Fibroblast of lung (primary cell): ENCODE measurements around the gene SCD. TPM values are rescaled to one million over a fixed set of nuclear protein-coding genes. Genes with fewer than 3 reads are reported as not detected.

ENCODE experiments used
- DNase-seq, 2 donors: peaks; one replicate each; pipeline versions ENCODE4 v3.0.0 to v3.0.0-alpha.2; 2010; ENCODE audit warnings: low read depth in 2 of 2
- H2AFZ ChIP-seq: 2 replicates; pipeline ENCODE4 v1.5.1; 2012; ENCODE audit warnings: low read length, control low read depth, inconsistent platforms
- H3K27ac ChIP-seq: 2 replicates; pipeline ENCODE4 v1.5.1; 2011; ENCODE audit warnings: low read length, control low read depth; ENCODE audit not compliant: insufficient read depth
- H3K27me3 ChIP-seq: 2 replicates; pipeline ENCODE4 v1.5.1; 2011; ENCODE audit warnings: mild to moderate bottlenecking, low read length; ENCODE audit not compliant: control insufficient read depth, insufficient read depth
- H3K36me3 ChIP-seq: 2 replicates; pipeline ENCODE4 v1.5.1; 2011; ENCODE audit warnings: low read length; ENCODE audit not compliant: control insufficient read depth, insufficient read depth
- H3K4me1 ChIP-seq: 2 replicates; pipeline ENCODE4 v1.5.1; 2011; ENCODE audit warnings: low read length; ENCODE audit not compliant: control insufficient read depth, insufficient read depth; ENCODE audit errors: extremely low read depth
- H3K4me2 ChIP-seq: 2 replicates; pipeline ENCODE4 v1.5.1; 2011; ENCODE audit warnings: low read length, control low read depth; ENCODE audit not compliant: insufficient read depth; ENCODE audit errors: extremely low read depth
- H3K4me3 ChIP-seq, 4 experiments: fragments of 200-600 bp in 1 of 4; sonication (generic) in 1 of 4; replicated peaks in 1 of 4; 2 replicates each; pipeline ENCODE4 v1.5.1; 2011 to 2016; ENCODE audit warnings: low read length in 4 of 4, low read depth in 3 of 4, mild to moderate bottlenecking in 3 of 4, control low read depth in 2 of 4, inconsistent platforms in 1 of 4, mixed read lengths in 1 of 4; ENCODE audit not compliant: insufficient read depth in 1 of 4; ENCODE audit errors: control extremely low read depth in 1 of 4
- H3K79me2 ChIP-seq: 2 replicates; pipeline ENCODE4 v1.5.1; 2012; ENCODE audit warnings: mild to moderate bottlenecking, low read length, inconsistent platforms; ENCODE audit not compliant: control insufficient read depth, insufficient read depth
- H3K9ac ChIP-seq: 2 replicates; pipeline ENCODE4 v1.5.1; 2011; ENCODE audit warnings: mild to moderate bottlenecking, low read length, control low read depth; ENCODE audit not compliant: insufficient read depth
- H3K9me3 ChIP-seq: 2 replicates; pipeline ENCODE4 v1.5.1; 2012; ENCODE audit warnings: low read depth, low read length; ENCODE audit not compliant: control insufficient read depth, insufficient read depth
- H4K20me1 ChIP-seq: 2 replicates; pipeline ENCODE4 v1.5.1; 2011; ENCODE audit warnings: low read length; ENCODE audit not compliant: control insufficient read depth, insufficient read depth; ENCODE audit errors: extremely low read depth
- CTCF ChIP-seq, 2 donors: IDR thresholded peaks in 1 of 2; conservative IDR thresholded peaks in 1 of 2; 1 replicate in 1 of 2; 2 replicates in 1 of 2; pipeline ENCODE4 v1.5.1; 2011 to 2012; ENCODE audit warnings: low read length in 2 of 2, control low read depth in 1 of 2, inconsistent platforms in 1 of 2, low read depth in 1 of 2, mild to moderate bottlenecking in 1 of 2
- EZH2 ChIP-seq: IDR thresholded peaks from 2 replicates; pipeline ENCODE4 v1.5.1; 2012; ENCODE audit warnings: low read length, control low read depth, mild to moderate bottlenecking; ENCODE audit errors: missing control alignments
- polyA plus RNA-seq, 2 donors: library from polyadenylated mRNA; depleted of rRNA in 1 of 2; stranded (reverse) in 1 of 2; unstranded in 1 of 2; fragments of >200 nt; gene quantifications; 2 replicates each; pipeline ENCODE4 v1.2.1, GENCODE V29; 2011 to 2012; ENCODE audit warnings: missing spikeins in 1 of 2
- total RNA-seq: library from RNA; depleted of rRNA; stranded (reverse); fragments of >200 nt; gene quantifications from 2 replicates; pipeline ENCODE4 v1.2.1, GENCODE V29; 2014

The SCD gene
- total and polyA plus RNA-seq, 2 donors (not counting 1 experiment from before 2014, with no cell fraction given), result 537 to 754 TPM

- peaks cover 21% of the 10 kb centered on the region for H3K36me3 ChIP-seq
Measured at GRCh38 chr10:100359030-100359432, 12.0 kb downstream of the SCD start.

GRCh38 chr10:100359529-100360150, 12.6 kb downstream of the SCD start:
- Histone ChIP-seq H3K9ac (no peak overlapping the region), H3K4me2 (no peak overlapping the region), H3K79me2 (peaks cover 2% of the 10 kb centered on the region), H3K27me3 (no peaks in the 10 kb centered on the region), H3K36me3 (peaks cover 17% of the 10 kb centered on the region), H2AFZ (no peak overlapping the region), H3K9me3 (no peaks in the 10 kb centered on the region), H3K27ac (no peak overlapping the region), H3K4me3 (no peak overlapping the region), H4K20me1 (no peaks in the 10 kb centered on the region), H3K4me1 (peaks cover 2% of the 10 kb centered on the region)
- DNase-seq, result no peak
- TF ChIP-seq EZH2 (no peak), CTCF (conservative IDR thresholded peaks at IDR 0.05 in 1 of 2, IDR thresholded peaks at IDR 0.05 in 1 of 2; ENCODE audit: low read depth in 1 of 2, low read length in 2 of 2) (no peak)

More at GRCh38 chr10:100359030-100359432, 12.0 kb downstream of the SCD start:
- no peak overlapping the region for H3K4me2 ChIP-seq
- no peaks in the 10 kb centered on the region for H3K9me3 ChIP-seq
- no peak for DNase-seq
- H3K27me3 ChIP-seq, result no peaks in the 10 kb centered on the region
- H3K27ac ChIP-seq, result no peak overlapping the region
- H3K9ac ChIP-seq, result no peak overlapping the region
- H3K4me1 ChIP-seq, result peaks cover 2% of the 10 kb centered on the region
- H2AFZ ChIP-seq, result no peak overlapping the region
- no peak overlapping the region for H3K4me3 ChIP-seq
- TF ChIP-seq EZH2 (no peak), CTCF (conservative IDR thresholded peaks at IDR 0.05 in 1 of 2, IDR thresholded peaks at IDR 0.05 in 1 of 2; ENCODE audit: low read depth in 1 of 2, low read length in 2 of 2) (no peak)
- no peaks in the 10 kb centered on the region for H4K20me1 ChIP-seq
- H3K79me2 ChIP-seq, result peaks cover 4% of the 10 kb centered on the region

DNA sequence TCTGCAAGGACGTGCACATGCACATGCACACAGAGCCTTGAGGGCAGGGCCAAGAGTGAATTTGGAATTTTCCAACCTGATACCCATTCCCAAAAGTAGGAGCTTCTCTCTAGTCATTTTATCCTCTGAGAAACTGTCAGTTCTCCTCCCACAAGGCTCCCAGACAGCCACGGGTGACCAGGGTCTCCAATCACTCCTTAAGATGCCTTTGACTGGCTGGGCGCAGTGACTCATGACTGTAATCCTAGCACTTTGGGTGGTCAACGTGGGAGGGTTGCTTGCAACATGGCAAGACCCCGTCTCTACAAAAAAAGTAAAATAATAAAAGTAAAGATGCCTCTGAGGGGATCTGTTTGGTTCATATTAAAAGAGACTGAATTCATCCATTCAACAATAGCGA, 13.2 kb downstream of the SCD start:
- DNase-seq, result no peak
- no peak overlapping the region for H3K27ac ChIP-seq
- no peak overlapping the region for H3K4me3 ChIP-seq
- H3K4me2 ChIP-seq, result no peak overlapping the region
- H3K4me1 ChIP-seq, result peaks cover 5% of the 10 kb centered on the region
- no peak overlapping the region for H3K9ac ChIP-seq
- H2AFZ ChIP-seq, result no peak overlapping the region
- H4K20me1 ChIP-seq, result no peaks in the 10 kb centered on the region
- peaks cover 17% of the 10 kb centered on the region for H3K36me3 ChIP-seq
- H3K79me2 ChIP-seq, result peaks cover 2% of the 10 kb centered on the region
- TF ChIP-seq CTCF (conservative IDR thresholded peaks at IDR 0.05 in 1 of 2, IDR thresholded peaks at IDR 0.05 in 1 of 2; ENCODE audit: low read depth in 1 of 2, low read length in 2 of 2) (no peak), EZH2 (no peak)
- no peaks in the 10 kb centered on the region for H3K9me3 ChIP-seq
- no peaks in the 10 kb centered on the region for H3K27me3 ChIP-seq
